Measurements from ENCODE around the gene CCDC159.
"Not testable (repeated sequence)": the region's sequence is repeated elsewhere in the genome, so short reads cannot be mapped to it uniquely, and the experiment has no call there.

The CCDC159 gene

GRCh38 chr19:11338569-11339253 is 7.6 kb upstream of the CCDC159 start:
- no peak for DNase-seq

- peak; percentile 52 to 86 (median 65) for DNase-seq
Measured at GRCh38 chr19:11339254-11340098, 6.8 kb upstream of the CCDC159 start, which contains the start of gene RAB3D. Gene RAB3D (minus strand): TSS chr19:11339657. CDS start chr19:11337399, 2,258 bp downstream.

DNA sequence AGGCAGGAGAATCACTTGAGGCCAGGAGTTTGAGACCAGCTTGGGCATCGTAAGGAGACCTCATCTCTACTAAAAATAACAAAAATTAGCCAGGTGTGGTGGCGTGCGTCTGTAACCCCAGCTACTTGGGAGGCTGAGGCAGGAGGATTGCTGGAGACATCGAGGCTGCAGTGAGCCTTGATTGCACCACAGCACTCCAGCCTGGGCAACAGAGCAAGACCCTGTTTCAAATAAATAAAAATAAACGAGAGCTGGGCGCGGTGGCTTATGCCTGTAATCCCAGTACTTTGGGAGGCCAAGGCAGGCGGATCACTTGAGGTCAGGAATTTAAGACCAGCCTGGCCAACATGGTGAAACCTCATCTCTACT is 6.2 kb upstream of the CCDC159 start:
- DNase-seq, result not testable (repeated sequence)

- DNase-seq, result no peak
Measured at GRCh38 chr19:11342429-11342828, 3.9 kb upstream of the CCDC159 start.

DNA sequence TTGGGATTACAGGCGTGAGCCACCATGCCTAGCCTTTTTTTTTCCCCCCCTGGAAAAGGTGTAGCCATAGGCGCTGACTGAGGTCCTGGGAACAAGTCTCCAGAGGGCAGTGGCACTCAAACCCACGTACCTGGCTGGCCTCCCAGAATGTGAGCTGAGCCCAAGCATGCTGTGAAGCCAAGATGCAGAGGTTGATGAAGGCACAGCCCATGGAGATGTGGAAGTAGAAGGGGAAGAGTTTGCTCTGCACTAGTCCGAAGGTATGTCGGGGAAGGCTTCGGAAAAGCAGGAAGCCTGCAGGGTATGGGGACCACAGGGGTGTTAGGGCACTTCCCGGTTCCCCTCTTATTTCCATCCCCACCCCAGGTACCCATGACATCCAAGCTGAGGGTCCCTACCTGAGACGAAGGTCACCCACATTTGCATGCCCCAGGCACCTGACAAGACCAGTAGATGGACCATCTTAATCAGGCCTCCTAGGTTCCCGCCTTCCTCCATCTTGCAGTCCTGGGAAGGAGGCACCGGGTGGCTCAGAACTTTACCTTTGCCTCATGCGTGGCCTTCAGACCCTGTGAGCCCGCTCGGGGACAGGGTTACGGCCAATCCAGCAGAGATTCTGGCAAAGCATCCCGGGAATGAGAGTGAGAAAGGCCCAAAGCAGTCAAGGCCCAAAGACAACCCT is 1.1 kb upstream of the CCDC159 start:
- DNase-seq, result no peak

DNA sequence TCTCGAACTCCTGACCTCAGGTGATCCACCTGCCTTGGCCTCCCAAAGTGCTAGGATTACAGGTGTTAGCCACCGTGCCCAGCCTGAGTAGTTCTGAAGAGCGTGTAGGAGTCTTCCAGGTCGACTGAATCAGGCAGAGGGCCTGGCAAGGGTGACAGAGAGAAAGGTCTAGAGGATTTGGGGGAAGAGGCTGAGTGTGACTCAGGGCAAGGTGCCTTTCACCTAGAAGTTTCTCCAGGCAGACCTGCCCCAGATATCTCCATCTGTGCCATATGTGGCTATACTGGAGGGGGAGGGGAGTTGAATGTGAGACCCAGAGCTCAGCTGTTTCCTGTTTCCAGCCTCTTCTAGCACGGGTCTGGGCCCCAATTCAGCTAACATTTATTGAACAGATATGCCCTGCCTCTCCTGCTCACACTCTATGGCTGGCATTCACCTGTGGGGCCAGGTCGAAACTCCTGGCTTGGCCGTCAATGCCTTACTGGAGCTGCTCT is 1.3 kb downstream of the CCDC159 start:
- DNase-seq, result no peak

- no peak for DNase-seq
Measured at GRCh38 chr19:11349171-11349570, 2.9 kb downstream of the CCDC159 start.

GRCh38 chr19:11354102-11354501 is 7.8 kb downstream of the CCDC159 start:
- not testable (repeated sequence) for DNase-seq

DNA sequence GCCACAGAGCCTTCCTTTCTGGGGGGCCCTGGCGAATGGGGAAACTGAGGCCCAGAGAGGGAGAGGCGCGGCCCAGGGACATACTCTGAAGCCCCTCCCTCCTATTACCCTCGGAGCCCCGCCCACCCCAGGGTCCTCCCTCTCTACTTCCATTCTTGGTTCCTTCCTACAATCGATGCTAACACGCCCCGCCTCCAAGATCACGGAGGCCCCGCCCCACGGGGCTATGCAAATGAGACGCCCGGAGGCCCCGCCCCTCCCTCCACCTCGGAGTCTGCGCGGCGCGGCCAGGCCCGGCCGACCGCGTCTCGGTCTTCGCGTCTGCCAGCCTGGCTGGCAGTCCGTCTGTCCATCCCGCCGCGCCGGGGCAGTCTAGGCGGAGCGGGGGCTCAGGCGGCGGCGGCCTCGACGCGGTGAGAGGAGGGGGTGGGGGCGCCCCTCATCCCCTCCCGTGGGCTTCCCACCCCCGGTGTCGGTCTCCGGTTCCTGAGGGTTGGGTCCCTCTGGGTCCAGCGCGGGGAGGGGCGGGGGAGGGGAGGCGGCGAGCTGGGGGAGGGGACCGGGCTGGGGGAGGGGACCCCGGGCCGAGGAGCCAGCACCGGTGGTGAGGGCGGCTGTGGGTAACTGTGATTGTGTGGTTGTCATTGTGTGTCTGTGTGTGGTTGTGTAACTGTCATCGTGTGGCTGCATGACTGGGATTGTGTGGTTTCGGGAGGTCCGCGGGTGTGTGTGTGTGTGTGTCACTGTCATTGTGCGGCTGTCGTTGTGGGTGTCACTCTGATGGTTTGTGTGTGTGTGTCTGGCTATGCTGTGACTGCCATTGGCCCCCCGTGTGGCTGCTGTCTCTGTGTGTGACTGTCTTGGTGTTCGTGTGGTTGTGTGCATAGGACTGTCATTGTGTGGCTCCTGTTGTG is 9.1 kb downstream of the CCDC159 start, which contains the start of gene PLPPR2:
Gene PLPPR2 (plus strand): TSS at position 273 of the 914 bp plus-strand sequence. CDS start 2,242 bp downstream, outside the sequence.
- DNase-seq, result peak; percentile 73 to 85 (median 83)

- no peak for DNase-seq
Measured at GRCh38 chr19:11356074-11356397, 9.7 kb downstream of the CCDC159 start.

GRCh38 chr19:11356676-11357550 is 10.6 kb downstream of the CCDC159 start:
- no peak for DNase-seq

GRCh38 chr19:11359421-11359820 is 13.1 kb downstream of the CCDC159 start:
- no peak for DNase-seq

- DNase-seq, result no peak
Measured at GRCh38 chr19:11361037-11361770, 14.9 kb downstream of the CCDC159 start.

- no peak for DNase-seq
Measured at GRCh38 chr19:11361771-11362731, 15.7 kb downstream of the CCDC159 start.

DNA sequence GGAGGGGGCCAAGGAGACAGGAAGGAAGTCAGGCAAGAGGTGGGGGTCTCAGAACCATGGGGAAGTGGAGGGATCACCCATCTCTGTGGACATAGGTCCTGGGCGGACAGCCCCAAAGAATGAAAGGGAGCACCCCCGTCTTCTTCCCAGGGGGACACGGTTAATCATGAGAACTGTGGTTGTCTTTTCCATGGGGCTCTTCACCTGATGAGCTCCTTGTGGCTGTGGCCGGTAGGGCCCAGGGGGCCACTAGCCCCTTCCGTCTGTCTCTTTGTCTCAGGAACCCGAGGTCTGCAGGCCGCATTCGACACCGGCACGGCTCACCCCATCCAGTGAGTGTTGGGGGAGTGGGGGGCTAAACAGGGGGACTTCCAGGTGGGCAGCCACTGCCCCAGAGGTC is 17.6 kb downstream of the CCDC159 start:
- DNase-seq, result no peak

DNA sequence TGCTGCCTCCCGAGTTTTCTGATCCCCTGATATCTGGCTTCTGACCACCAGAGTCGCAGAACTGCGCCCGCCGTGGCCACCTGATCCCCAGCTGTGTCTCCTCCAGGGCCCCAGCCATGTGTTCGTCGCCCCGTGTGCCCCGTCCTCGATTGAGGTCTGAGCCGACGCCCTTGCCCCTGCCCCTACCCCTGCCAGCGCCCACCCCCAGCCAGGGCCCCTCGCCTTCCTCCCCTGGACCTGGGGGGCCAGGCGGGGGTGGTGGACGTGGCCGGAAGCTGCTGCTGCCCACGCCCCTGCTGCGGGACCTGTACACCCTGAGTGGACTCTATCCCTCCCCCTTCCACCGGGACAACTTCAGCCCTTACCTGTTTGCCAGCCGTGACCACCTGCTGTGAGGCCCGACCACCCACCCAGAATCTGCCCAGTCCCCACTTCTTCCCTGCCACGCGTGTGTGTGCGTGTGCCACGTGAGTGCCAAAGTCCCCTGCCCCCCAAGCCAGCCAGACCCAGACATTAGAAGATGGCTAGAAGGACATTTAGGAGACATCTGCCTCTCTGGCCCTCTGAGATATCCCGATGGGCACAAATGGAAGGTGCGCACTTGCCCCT is 18.1 kb downstream of the CCDC159 start:
- no peak for DNase-seq

DNA sequence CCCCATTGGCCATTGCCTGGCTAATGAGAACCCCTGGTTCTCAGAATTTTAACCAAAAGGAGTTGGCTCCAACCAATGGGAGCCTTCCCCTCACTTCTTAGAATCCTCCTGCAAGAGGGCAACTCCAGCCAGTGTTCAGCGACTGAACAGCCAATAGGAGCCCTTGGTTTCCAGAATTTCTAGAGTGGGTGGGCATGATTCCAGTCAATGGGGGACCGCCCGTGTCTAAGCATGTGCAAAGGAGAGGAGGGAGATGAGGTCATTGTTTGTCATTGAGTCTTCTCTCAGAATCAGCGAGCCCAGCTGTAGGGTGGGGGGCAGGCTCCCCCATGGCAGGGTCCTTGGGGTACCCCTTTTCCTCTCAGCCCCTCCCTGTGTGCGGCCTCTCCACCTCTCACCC is 18.6 kb downstream of the CCDC159 start:
- DNase-seq, result no peak

- no peak for DNase-seq
Measured at GRCh38 chr19:11365557-11366117, 19.3 kb downstream of the CCDC159 start.
